AG10803 (cell line): Measurements from ENCODE around the gene NSG1.

Experiments used
- DNase-seq: peaks from one replicate; pipeline ENCODE4 v3.0.0; 2010; ENCODE audit warnings: low read depth
- H3K4me3 ChIP-seq: 2 replicates; pipeline ENCODE4 v1.5.1; 2011; ENCODE audit warnings: mild to moderate bottlenecking, low read length, control low read depth
- TF ChIP-seq, protein P1 (sequence below): conservative IDR thresholded peaks from 2 replicates; pipeline ENCODE4 v1.5.1; 2011; ENCODE audit warnings: mild to moderate bottlenecking, low read length, control low read depth, inconsistent platforms

NSG1 gene

DNA sequence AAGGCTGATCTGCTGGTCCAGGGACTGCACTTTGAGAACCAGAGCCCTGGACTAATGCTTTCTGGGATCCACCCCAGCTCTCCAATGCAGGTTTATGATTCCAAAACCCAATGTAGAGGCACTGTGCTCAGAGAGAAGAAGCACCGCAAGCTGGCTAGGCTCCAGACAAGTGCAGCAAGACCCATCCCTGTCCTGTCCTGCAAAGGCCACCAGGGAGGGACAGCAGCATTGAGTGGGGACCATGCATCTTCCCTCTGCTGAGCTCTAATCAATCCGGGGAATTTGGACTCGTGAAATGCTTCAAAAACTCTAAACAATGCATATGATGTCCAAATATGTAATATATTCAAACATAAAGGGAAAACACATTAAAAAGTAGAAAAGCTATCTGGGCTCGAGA lies 10.8 kb upstream of the NSG1 start:
- no peak overlapping the region for H3K4me3 ChIP-seq
- DNase-seq = no peak
- TF ChIP-seq, protein P1, sequence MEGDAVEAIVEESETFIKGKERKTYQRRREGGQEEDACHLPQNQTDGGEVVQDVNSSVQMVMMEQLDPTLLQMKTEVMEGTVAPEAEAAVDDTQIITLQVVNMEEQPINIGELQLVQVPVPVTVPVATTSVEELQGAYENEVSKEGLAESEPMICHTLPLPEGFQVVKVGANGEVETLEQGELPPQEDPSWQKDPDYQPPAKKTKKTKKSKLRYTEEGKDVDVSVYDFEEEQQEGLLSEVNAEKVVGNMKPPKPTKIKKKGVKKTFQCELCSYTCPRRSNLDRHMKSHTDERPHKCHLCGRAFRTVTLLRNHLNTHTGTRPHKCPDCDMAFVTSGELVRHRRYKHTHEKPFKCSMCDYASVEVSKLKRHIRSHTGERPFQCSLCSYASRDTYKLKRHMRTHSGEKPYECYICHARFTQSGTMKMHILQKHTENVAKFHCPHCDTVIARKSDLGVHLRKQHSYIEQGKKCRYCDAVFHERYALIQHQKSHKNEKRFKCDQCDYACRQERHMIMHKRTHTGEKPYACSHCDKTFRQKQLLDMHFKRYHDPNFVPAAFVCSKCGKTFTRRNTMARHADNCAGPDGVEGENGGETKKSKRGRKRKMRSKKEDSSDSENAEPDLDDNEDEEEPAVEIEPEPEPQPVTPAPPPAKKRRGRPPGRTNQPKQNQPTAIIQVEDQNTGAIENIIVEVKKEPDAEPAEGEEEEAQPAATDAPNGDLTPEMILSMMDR = no peak

DNA sequence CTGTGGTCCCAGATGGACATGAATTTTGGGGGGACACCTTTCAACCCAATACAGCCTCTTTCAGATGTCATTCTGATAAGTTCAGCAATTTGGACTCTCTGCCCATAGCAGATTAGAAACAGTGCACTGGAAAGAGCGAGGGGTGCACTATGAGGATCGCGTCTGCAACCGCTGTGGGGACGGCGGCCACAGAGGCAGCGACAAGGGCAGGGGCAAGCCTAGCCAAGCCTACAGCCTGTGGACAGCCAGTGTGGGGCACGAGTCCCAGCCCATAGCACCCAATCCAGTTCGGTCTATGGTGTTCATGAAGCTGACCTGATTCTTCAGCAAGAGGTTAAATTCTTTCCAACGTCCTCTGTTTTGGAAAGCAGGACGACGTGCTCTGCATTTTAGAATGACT lies 9.7 kb upstream of the NSG1 start:
- no peak overlapping the region for H3K4me3 ChIP-seq
- DNase-seq = no peak
- TF ChIP-seq, protein P1 = no peak

DNA sequence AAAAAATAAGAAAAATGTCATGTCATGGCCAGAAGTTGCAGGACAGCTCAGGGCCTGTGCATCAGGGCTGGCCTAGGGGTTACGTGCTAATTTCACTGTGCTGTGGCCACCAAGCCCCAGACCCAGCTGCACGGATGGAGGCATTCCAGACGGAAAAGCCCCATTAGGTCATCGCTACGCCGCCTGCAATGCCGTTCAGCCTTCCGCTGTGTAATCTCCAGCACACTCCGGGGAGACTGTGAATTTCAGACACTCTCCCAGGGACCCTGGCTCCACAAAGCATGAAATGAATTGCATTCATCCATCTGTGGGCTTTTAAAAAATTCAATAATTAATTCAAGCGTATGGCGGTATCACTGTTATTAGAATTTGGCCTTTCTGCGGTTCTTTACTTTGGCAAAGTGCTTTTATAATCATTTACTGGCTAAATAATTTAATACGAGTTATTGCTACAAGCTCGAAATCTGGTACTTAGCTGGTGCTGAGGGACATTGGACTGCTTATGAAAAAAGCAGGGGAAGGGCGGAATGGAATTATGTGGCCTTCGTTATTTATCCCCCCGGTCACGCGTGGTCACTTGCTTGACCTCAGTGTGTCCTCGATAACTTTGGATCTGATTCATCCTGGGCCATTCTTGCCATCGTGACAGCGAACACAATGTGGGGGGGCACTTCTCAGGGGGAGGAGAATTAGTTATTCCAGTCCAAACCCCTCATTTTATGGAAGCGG lies 9.0 kb upstream of the NSG1 start:
- TF ChIP-seq, protein P1 = no peak
- DNase-seq = no peak
- H3K4me3 ChIP-seq = no peak overlapping the region

DNA sequence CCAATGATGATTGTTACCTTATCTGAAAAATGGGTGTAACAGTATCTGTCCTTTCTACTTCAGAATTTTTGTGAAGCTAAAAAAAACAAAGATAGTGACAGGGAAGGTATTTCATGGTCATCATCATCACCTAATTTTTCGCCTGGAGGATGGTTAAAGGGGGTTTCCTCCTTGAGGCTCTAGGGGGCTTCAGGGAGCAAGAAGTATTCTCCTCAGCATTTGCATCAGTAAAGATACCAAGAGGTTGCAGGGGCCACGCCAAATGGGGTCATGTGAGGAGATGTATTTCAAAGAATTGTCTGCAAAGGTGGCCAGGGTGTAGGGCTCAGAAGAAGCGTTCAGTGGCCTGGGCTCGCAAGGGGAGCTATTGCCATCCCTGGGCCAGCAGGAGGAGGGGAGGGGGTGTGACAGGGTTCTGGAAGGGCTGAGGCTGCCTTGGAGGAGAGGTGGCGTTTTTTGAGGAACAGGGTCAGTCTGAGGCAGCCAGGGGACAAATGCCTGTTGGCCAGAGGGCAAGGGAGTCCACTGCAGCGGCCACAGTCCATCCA lies 7.3 kb upstream of the NSG1 start:
- TF ChIP-seq, protein P1 = no peak
- no peak overlapping the region for H3K4me3 ChIP-seq
- no peak for DNase-seq

DNA sequence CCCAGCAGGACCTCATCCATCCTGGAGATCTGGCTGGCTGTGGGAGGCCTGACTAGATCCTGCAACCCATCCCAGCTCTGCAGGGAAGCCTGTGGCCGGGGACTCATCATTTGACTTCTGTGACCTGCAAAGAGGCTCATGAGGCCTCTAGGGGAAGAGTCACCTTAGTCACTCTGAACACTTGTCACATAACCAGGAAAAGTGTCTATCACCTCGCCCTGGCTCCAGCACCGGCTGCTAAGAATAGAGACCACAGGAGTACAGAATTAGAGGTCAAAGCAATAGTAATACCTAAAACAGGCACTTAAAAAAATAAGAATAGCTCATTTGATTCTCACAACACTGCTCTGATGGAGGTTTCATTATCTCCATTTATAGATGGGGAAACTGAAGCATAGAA lies 3.8 kb upstream of the NSG1 start:
- TF ChIP-seq, protein P1 = no peak
- H3K4me3 ChIP-seq = no peak overlapping the region
- DNase-seq = no peak

DNA sequence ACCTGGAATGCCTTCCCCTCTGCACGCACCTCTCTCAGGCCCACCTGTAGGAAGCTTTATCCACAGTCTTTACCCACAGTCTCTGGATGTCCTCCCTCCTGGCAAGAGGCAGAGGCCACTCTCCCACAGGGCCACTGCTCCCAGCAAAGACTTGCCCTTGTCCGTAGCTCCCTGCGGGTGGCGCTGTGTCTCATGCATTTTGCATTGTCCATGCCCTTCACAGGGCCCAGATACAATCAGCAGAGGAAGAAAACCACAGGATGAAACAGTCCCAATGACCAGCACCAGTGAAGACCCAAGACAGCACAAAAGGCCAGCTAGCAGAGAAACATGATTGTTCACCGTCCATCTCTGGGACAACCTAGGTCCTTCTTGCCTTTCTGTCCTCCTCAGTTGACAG lies 2.1 kb upstream of the NSG1 start:
- no peak overlapping the region for H3K4me3 ChIP-seq
- DNase-seq = no peak
- TF ChIP-seq, protein P1 = peak; percentile 14; the same call in 1 of the 2 replicates

DNA sequence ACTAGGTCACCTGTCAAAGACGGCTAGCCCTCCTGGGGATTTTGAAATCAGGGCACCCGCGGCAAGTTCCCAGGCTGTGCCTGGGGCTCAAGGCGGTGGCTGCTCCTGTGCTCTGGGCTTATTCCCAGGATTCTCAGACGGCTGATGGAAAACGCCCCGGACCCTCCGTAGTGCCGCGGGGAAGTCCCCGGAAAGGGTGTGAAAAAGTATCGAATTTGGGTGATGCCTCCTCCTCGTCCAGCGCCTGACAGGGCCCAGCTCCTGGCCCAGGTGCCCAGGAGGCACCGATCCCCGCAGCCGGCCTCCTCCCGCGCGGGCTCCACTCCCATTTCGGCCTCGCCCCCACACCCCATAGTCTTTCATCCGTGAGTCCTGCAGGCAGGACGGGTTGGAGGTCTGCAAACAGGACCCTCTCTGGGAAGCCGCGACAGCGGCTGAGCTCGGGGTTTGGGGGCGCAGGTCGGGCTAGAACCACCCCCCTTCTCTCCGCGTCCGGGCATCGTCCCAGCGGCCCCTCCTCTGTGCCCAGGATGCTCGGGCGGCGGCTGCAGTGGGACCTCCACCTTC lies 1.1 kb upstream of the NSG1 start:
- no peak for DNase-seq
- H3K4me3 ChIP-seq = peak overlapping the region; percentile 15; the same call in 1 of the 2 replicates
- TF ChIP-seq, protein P1 = no peak
